Vagina (tissue), 2 donors: ENCODE results near the gene CMTM4.

ENCODE experiments used
- POLR2AphosphoS5 ChIP-seq, 2 donors: sonication (generic); formaldehyde crosslinking; IDR thresholded peaks; one replicate each; pipeline ENCODE4 v1.9.0; 2017; ENCODE audit warnings: antibody characterized with exemption in 2 of 2, mild to moderate bottlenecking in 2 of 2, low read depth in 1 of 2; ENCODE audit not compliant: insufficient read depth in 1 of 2
- TF ChIP-seq, protein P1 (sequence below), 3 experiments: fragments of 450-650 bp in 2 of 3; fragments of 200-600 bp in 1 of 3; sonication (generic) in 1 of 3; IDR thresholded peaks; one replicate each; pipeline ENCODE4 v1.5.1; 2017 to 2019; ENCODE audit warnings: antibody characterized with exemption in 3 of 3, mild to moderate bottlenecking in 2 of 3, moderate library complexity in 2 of 3

DNA sequence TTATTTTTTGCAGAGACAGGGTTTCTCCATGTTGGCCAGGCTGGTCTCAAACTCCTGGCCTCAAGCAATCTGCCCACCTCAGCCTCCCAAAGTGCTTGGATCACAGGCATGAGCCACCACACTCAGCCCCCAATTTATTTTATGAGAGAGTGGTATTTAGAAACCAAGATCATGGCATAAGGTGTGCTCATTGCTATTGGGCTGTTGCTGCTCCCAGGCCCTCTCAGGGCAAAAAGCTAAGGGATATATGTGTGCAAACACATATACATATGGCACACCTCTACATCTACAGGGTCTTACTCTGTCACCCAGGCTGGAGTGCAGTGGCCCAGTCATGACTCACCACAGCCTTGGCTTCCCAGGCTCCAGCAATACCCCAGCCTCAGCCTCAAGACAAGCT, 15.0 kb upstream of the CMTM4 start:
- TF ChIP-seq, protein P1, sequence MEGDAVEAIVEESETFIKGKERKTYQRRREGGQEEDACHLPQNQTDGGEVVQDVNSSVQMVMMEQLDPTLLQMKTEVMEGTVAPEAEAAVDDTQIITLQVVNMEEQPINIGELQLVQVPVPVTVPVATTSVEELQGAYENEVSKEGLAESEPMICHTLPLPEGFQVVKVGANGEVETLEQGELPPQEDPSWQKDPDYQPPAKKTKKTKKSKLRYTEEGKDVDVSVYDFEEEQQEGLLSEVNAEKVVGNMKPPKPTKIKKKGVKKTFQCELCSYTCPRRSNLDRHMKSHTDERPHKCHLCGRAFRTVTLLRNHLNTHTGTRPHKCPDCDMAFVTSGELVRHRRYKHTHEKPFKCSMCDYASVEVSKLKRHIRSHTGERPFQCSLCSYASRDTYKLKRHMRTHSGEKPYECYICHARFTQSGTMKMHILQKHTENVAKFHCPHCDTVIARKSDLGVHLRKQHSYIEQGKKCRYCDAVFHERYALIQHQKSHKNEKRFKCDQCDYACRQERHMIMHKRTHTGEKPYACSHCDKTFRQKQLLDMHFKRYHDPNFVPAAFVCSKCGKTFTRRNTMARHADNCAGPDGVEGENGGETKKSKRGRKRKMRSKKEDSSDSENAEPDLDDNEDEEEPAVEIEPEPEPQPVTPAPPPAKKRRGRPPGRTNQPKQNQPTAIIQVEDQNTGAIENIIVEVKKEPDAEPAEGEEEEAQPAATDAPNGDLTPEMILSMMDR (IDR thresholded peaks at IDR 0.05), result no peak
- TF ChIP-seq POLR2AphosphoS5 (IDR thresholded peaks at IDR 0.05; ENCODE audit: insufficient read depth in 1 of 2, low read depth in 1 of 2), result no peak
